ENCODE results near the gene CYSTM1.

DNA sequence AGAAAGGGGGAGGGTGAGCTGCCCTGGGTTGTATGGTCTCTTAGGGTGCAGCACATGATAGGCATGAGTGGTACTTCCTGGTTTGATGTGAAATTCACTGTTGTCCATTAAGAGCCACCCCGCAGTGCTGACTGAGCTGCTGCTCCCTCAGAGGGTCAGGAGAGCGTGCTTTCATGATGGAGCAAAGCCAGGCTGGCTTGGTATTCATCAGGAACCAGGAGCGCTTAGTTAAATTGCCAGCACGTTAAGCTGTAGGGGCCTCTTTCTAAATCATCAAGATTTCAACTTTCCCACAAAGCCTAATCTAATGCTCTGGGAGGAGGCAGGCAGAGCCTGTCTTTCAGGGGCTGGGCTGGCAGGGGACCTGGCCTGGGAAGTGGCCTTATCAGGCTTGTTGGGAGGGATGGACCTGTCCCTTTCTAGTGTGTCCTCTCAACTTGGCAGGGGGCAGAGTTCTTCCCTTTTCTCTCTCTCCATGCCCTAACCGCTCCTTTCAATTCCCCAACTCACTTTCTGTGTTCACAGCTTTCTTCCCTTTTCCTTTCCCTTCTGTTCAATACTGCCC is 7.9 kb downstream of the CYSTM1 start:
- no peak for TF ChIP-seq TAF1 (IDR thresholded peaks at IDR 0.05; ENCODE audit: low read depth, low read length)
- TF ChIP-seq POLR2A (IDR thresholded peaks at IDR 0.05; ENCODE audit: low read depth, low read length): no peak
